ENCODE results near the gene PRDX2. TPM values are rescaled to one million over a fixed set of nuclear protein-coding genes. Genes with fewer than 3 reads are reported as not detected.

The PRDX2 gene
- total and polyA plus RNA-seq, 2 donors from 2014 or later, result 171 to 664 TPM

- H3K9me3 ChIP-seq (ENCODE audit: control insufficient read depth in 2 of 3, insufficient read depth in 1 of 3, low read length in 3 of 3), result no peaks in the 10 kb centered on the region
- H3K27me3 ChIP-seq (ENCODE audit: control insufficient read depth, insufficient read depth, low read length), result no peaks in the 10 kb centered on the region
- FAIRE-seq (no peak), DNase-seq (peak in 1 of 5 donors; percentile 78)
- H3K4me1 ChIP-seq (ENCODE audit: control insufficient read depth in 2 of 3, insufficient read depth in 2 of 3, low read depth in 1 of 3, low read length in 3 of 3), result peaks cover 6 to 52% (median 38%) of the 10 kb centered on the region in 3 donors
- no peak for TF ChIP-seq CTCF (IDR thresholded peaks at IDR 0.05; ENCODE audit: borderline replicate concordance, extremely low read depth, insufficient read depth)
- intact Hi-C loops (cut with DNase I), result no loop called here
- H3K36me3 ChIP-seq (ENCODE audit: control insufficient read depth in 2 of 3, insufficient read depth in 3 of 3, low read length in 3 of 3), result no peaks in the 10 kb centered on the region
- peak overlapping the region; percentile 100 for H3K27ac ChIP-seq (ENCODE audit: low read depth in 2 of 2, low read length in 2 of 2)
- H3K9ac ChIP-seq (ENCODE audit: low read length in 3 of 3), result peak overlapping the region in 1 of 3 donors; percentile 70
- H3K4me3 ChIP-seq (ENCODE audit: low read length in 3 of 3), result peak overlapping the region in 1 of 3 donors; percentile 97
Measured at GRCh38 chr19:12788042-12788681, 13.4 kb downstream of the PRDX2 start.

DNA sequence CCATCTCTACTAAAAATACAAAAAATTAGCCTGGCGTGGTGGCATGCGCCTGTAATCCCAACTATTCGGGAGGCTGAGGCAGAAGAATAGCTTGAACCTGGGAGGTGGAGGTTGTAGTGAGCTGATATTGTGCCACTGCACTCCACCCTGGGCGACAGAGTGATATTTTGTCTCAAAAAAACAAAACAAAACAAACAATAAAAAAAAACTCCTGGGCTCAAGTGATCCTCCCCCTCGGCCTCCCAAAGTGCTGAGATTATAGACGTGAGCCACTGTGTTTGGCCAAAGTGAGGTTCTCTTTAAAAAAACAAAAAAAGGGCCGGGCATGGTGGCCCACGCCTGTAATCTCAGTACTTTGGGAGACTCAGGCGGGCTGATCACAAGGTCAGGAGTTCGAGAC, 14.1 kb downstream of the PRDX2 start:
- Histone ChIP-seq H3K4me1 (ENCODE audit: control insufficient read depth in 2 of 3, insufficient read depth in 2 of 3, low read depth in 1 of 3, low read length in 3 of 3) (peaks cover 6 to 52% (median 38%) of the 10 kb centered on the region in 3 donors), H3K9me3 (ENCODE audit: control insufficient read depth in 2 of 3, insufficient read depth in 1 of 3, low read length in 3 of 3) (no peaks in the 10 kb centered on the region), H3K27ac (ENCODE audit: low read depth in 2 of 2, low read length in 2 of 2) (peak overlapping the region; percentile 96 to 98), H3K27me3 (ENCODE audit: control insufficient read depth, insufficient read depth, low read length) (no peaks in the 10 kb centered on the region), H3K4me3 (ENCODE audit: low read length in 3 of 3) (no peak overlapping the region), H3K9ac (ENCODE audit: low read length in 3 of 3) (no peak overlapping the region), H3K36me3 (ENCODE audit: control insufficient read depth in 2 of 3, insufficient read depth in 3 of 3, low read length in 3 of 3) (no peaks in the 10 kb centered on the region)
- intact Hi-C loops (cut with DNase I), result no loop called here
- TF ChIP-seq CTCF (IDR thresholded peaks at IDR 0.05; ENCODE audit: borderline replicate concordance, extremely low read depth, insufficient read depth), result no peak
- no peak for DNase-seq
- FAIRE-seq, result no peak

DNA sequence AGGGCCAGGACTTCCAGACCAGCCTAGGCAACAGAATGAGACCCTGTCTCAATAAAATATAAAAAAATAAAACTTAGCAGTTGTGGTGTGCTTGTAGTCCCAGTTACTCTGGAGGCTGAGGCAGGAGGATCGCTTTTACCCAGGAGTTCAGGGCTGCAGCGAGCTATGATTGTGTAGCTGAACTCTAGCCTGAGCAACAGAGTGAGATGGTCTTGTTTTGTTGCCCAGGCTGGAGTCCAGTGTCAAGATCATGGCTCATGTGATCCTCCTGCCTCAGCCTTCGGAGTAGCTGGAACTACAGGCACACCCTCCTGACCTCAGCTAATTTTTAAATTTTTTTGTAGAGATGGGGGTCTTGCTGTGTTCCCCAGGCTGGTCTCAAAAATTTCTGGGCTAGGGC, 14.6 kb downstream of the PRDX2 start:
- Histone ChIP-seq H3K27me3 (ENCODE audit: control insufficient read depth, insufficient read depth, low read length) (no peaks in the 10 kb centered on the region), H3K4me3 (ENCODE audit: low read length in 3 of 3) (no peak overlapping the region), H3K36me3 (ENCODE audit: control insufficient read depth in 2 of 3, insufficient read depth in 3 of 3, low read length in 3 of 3) (no peaks in the 10 kb centered on the region), H3K9me3 (ENCODE audit: control insufficient read depth in 2 of 3, insufficient read depth in 1 of 3, low read length in 3 of 3) (no peaks in the 10 kb centered on the region), H3K27ac (ENCODE audit: low read depth in 2 of 2, low read length in 2 of 2) (peak overlapping the region; percentile 96 to 98), H3K4me1 (ENCODE audit: control insufficient read depth in 2 of 3, insufficient read depth in 2 of 3, low read depth in 1 of 3, low read length in 3 of 3) (peaks cover 6 to 55% (median 38%) of the 10 kb centered on the region in 3 donors), H3K9ac (ENCODE audit: low read length in 3 of 3) (no peak overlapping the region)
- intact Hi-C loops (cut with DNase I), result no loop called here
- DNase-seq (no peak), FAIRE-seq (no peak)
- TF ChIP-seq CTCF (IDR thresholded peaks at IDR 0.05; ENCODE audit: borderline replicate concordance, extremely low read depth, insufficient read depth), result no peak
